HG03103 (cell line): Measurements from ENCODE around the gene THBS3.
"Not testable (repeated sequence)": the region's sequence is repeated elsewhere in the genome, so short reads cannot be mapped to it uniquely, and the experiment has no call there.

Source experiments
- ATAC-seq: cut with Tn5 transposase; IDR thresholded peaks from one replicate; pipeline ENCODE4 v1.9.1; 2021; ENCODE audit warnings: low read depth; ENCODE audit not compliant: unreplicated experiment

The THBS3 gene

GRCh38 chr1:155207806-155208540 lies at the start of gene THBS3:
TSS of gene THBS3 (minus strand) at chr1:155207897. CDS start at chr1:155207876, 21 bp downstream.
- no peak for ATAC-seq

- no peak for ATAC-seq
Measured at GRCh38 chr1:155256058-155256852, 48.6 kb upstream of the THBS3 start.

GRCh38 chr1:155255243-155256007 lies 47.7 kb upstream of the THBS3 start, which contains the start of gene ENTREP3:
TSS of gene ENTREP3 (minus strand) at chr1:155255483. CDS start at chr1:155254877, 606 bp downstream.
- no peak for ATAC-seq

GRCh38 chr1:155254714-155255242 lies 47.1 kb upstream of the THBS3 start:
- no peak for ATAC-seq

- ATAC-seq: no peak
Measured at GRCh38 chr1:155254228-155254713, 46.6 kb upstream of the THBS3 start.

- ATAC-seq: no peak
Measured at GRCh38 chr1:155253797-155254196, 46.1 kb upstream of the THBS3 start.

- ATAC-seq: no peak
Measured at GRCh38 chr1:155253208-155253607, 45.5 kb upstream of the THBS3 start.

- ATAC-seq: no peak
Measured at GRCh38 chr1:155251566-155251965, 43.9 kb upstream of the THBS3 start.

- peak; percentile 80 for ATAC-seq
Measured at GRCh38 chr1:155250633-155251449, 43.1 kb upstream of the THBS3 start.

- peak; percentile 11 for ATAC-seq
Measured at GRCh38 chr1:155250246-155250632, 42.5 kb upstream of the THBS3 start.

- ATAC-seq: no peak
Measured at GRCh38 chr1:155247667-155248553, 40.2 kb upstream of the THBS3 start.

- not testable (repeated sequence) for ATAC-seq
Measured at GRCh38 chr1:155246796-155247195, 39.1 kb upstream of the THBS3 start.

- no peak for ATAC-seq
Measured at GRCh38 chr1:155245163-155245524, 37.4 kb upstream of the THBS3 start.

- ATAC-seq: peak; percentile 73
Measured at GRCh38 chr1:155244368-155245162, 36.9 kb upstream of the THBS3 start.

- no peak for ATAC-seq
Measured at GRCh38 chr1:155242805-155243358, 35.2 kb upstream of the THBS3 start.

- no peak for ATAC-seq
Measured at GRCh38 chr1:155241841-155242264, 34.2 kb upstream of the THBS3 start.

- ATAC-seq: no peak
Measured at GRCh38 chr1:155241069-155241679, 33.5 kb upstream of the THBS3 start.
